Mesenchymal stem cell (in vitro differentiated cells and primary cell): ENCODE results near the gene NOTCH2.

Source experiments
- DNase-seq: peaks from one replicate; pipeline ENCODE4 v3.0.0-alpha.2; 2013
- H2AFZ ChIP-seq: one replicate; pipeline ENCODE4 v1.6.1; 2013; ENCODE audit warnings: low read depth, mild to moderate bottlenecking, control low read depth, inconsistent platforms, low read length, moderate library complexity
- H2AK5ac ChIP-seq: 2 replicates; pipeline ENCODE4 v1.6.1; 2013; ENCODE audit warnings: low read length, moderate library complexity, mild to moderate bottlenecking, inconsistent platforms; ENCODE audit not compliant: severe bottlenecking
- H2BK120ac ChIP-seq: one replicate; pipeline ENCODE4 v1.6.1; 2013; ENCODE audit warnings: low read depth, mild to moderate bottlenecking, inconsistent platforms, low read length, moderate library complexity
- H2BK12ac ChIP-seq, 2 experiments: one replicate each; pipeline ENCODE4 v1.6.1; 2013; ENCODE audit warnings: inconsistent platforms in 2 of 2, low read length in 2 of 2, mild to moderate bottlenecking in 2 of 2, moderate library complexity in 2 of 2, control low read depth in 1 of 2
- H2BK15ac ChIP-seq: one replicate; pipeline ENCODE4 v1.6.1; 2013; ENCODE audit warnings: mild to moderate bottlenecking, low read depth, inconsistent platforms; ENCODE audit not compliant: poor library complexity, severe bottlenecking
- H2BK5ac ChIP-seq: 2 replicates; pipeline ENCODE4 v1.6.1; 2013; ENCODE audit warnings: low read depth, mild to moderate bottlenecking, low read length, control low read depth, inconsistent platforms; ENCODE audit not compliant: poor library complexity, severe bottlenecking
- H3K14ac ChIP-seq, 2 experiments: one replicate each; pipeline ENCODE4 v1.6.1; 2013; ENCODE audit warnings: inconsistent platforms in 2 of 2, low read length in 2 of 2, control low read depth in 1 of 2, mild to moderate bottlenecking in 1 of 2, moderate library complexity in 1 of 2
- H3K18ac ChIP-seq, 2 experiments: one replicate each; pipeline ENCODE4 v1.6.1; 2013; ENCODE audit warnings: inconsistent platforms in 2 of 2, low read length in 2 of 2, control low read depth in 1 of 2, low read depth in 1 of 2, mild to moderate bottlenecking in 1 of 2
- H3K23ac ChIP-seq, 2 experiments: one replicate each; pipeline ENCODE4 v1.6.1; 2013; ENCODE audit warnings: inconsistent platforms in 2 of 2, low read length in 2 of 2, mild to moderate bottlenecking in 2 of 2, moderate library complexity in 2 of 2, control low read depth in 1 of 2
- H3K27ac ChIP-seq: 2 replicates; pipeline ENCODE4 v1.5.1; 2013; ENCODE audit warnings: mild to moderate bottlenecking, moderate library complexity, low read length, control low read depth, inconsistent platforms; ENCODE audit not compliant: poor library complexity, severe bottlenecking
- H3K27me3 ChIP-seq, 2 experiments: 2 replicates each; pipeline versions ENCODE4 v1.6.1 to v1.7.0; 2013; ENCODE audit warnings: low read length in 2 of 2, mild to moderate bottlenecking in 2 of 2, moderate library complexity in 2 of 2, control low read depth in 1 of 2, inconsistent platforms in 1 of 2; ENCODE audit not compliant: control insufficient read depth in 1 of 2, insufficient read depth in 1 of 2
- H3K36me3 ChIP-seq, 2 experiments: 2 replicates each; pipeline versions ENCODE4 v1.6.1 to v1.7.0; 2013; ENCODE audit warnings: low read length in 2 of 2, control low read depth in 1 of 2, inconsistent platforms in 1 of 2, low read depth in 1 of 2, mild to moderate bottlenecking in 1 of 2; ENCODE audit not compliant: insufficient read depth in 2 of 2, control insufficient read depth in 1 of 2
- H3K4ac ChIP-seq, 2 experiments: one replicate each; pipeline ENCODE4 v1.6.1; 2013; ENCODE audit warnings: inconsistent platforms in 2 of 2, low read length in 2 of 2, mild to moderate bottlenecking in 2 of 2, moderate library complexity in 2 of 2, control low read depth in 1 of 2, low read depth in 1 of 2
- H3K4me1 ChIP-seq: 2 replicates; pipeline ENCODE4 v1.6.1; 2013; ENCODE audit warnings: low read depth, low read length, control low read depth; ENCODE audit not compliant: control insufficient read depth, insufficient read depth
- H3K4me2 ChIP-seq: 2 replicates; pipeline ENCODE4 v1.6.1; 2013; ENCODE audit warnings: low read length, mild to moderate bottlenecking, inconsistent platforms; ENCODE audit not compliant: poor library complexity, severe bottlenecking
- H3K4me3 ChIP-seq, 2 experiments: 2 replicates each; pipeline versions ENCODE4 v1.5.1 to v1.7.0; 2013; ENCODE audit warnings: low read length in 2 of 2, mild to moderate bottlenecking in 2 of 2, control low read depth in 1 of 2, low read depth in 1 of 2; ENCODE audit not compliant: insufficient read depth in 1 of 2
- H3K79me1 ChIP-seq: replicated peaks from 2 replicates; pipeline ENCODE4 v1.6.1; 2013; ENCODE audit warnings: mild to moderate bottlenecking, control low read depth, low read length, inconsistent platforms; ENCODE audit not compliant: poor library complexity, severe bottlenecking
- H3K9ac ChIP-seq: 2 replicates; pipeline ENCODE4 v1.7.0; 2013; ENCODE audit warnings: mild to moderate bottlenecking, low read length, moderate library complexity
- H3K9me3 ChIP-seq: 2 replicates; pipeline ENCODE4 v1.7.0; 2013; ENCODE audit warnings: mild to moderate bottlenecking, low read length; ENCODE audit not compliant: control insufficient read depth
- H4K8ac ChIP-seq: one replicate; pipeline ENCODE4 v1.6.1; 2013; ENCODE audit warnings: inconsistent platforms, mild to moderate bottlenecking, low read length, moderate library complexity
- H4K91ac ChIP-seq: one replicate; pipeline ENCODE4 v1.6.1; 2013; ENCODE audit warnings: mild to moderate bottlenecking, low read length, inconsistent platforms
- WGBS: methylation state at CpG from one replicate; pipeline ENCODE4 v1.1.7; 2013; ENCODE audit warnings: mixed read lengths; 5-methylcytosine and 5-hydroxymethylcytosine counted together

Gene NOTCH2

DNA sequence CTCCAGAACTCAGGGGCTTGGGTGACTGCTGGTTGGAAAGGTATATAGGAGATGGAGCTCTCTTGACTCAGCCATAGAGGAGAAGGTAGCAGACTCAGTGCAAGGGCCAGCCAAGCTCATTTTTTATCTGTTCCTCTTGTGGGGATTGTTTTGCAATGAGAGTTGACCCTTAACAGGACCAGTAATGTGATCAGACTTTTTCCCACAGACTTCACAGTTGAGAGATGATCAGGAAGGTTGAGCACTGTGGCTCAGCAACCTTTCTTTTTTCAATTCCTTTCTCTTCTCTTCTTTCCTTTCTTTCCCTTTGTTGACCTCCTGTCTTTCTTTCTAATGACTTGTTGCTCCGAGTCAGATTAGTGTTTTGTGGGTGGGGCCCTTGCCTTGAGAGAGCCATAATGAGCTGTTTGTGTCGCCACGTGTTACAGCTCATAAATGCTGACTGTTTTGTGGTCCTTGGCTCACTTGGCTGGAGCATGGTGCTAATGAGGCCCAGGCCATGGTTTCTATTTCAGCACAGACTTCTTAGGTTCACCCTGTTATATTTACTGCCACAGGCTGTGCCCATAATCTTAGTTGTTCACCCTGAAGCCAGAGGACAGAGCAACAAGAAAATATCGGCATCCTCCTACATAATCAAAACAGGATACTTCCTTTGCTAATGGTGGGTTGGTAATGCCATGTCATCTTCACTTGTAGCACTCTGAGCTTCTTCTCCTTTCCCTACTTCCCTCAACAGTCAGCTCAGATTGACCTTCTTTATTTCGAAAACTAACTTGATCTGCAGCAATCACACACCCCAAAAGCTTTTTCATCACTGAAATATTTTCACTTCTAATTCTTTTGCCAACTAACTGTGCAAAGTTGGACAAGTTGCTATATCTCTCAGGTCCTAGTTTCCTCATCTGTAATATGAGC lies 187.1 kb downstream of the NOTCH2 start:
- no peaks in the 10 kb centered on the region for H3K36me3 ChIP-seq
- H3K4ac ChIP-seq = no peak overlapping the region
- no peak overlapping the region for H3K4me2 ChIP-seq
- H4K91ac ChIP-seq = no peak overlapping the region
- 76% methylated on average over 5 of the region's 5 CpGs for WGBS
- H3K4me3 ChIP-seq = peak overlapping the region in 1 of 2 experiments; percentile 34
- no peak overlapping the region for H3K23ac ChIP-seq
- H2BK15ac ChIP-seq = no peak overlapping the region
- H3K9ac ChIP-seq = peak overlapping the region; percentile 9
- H2AFZ ChIP-seq = no peak overlapping the region
- H3K9me3 ChIP-seq = no peaks in the 10 kb centered on the region
- H2BK120ac ChIP-seq = no peak overlapping the region
- no peak for DNase-seq
- H3K4me1 ChIP-seq = no peaks in the 10 kb centered on the region
- H2BK12ac ChIP-seq = no peak overlapping the region
- H3K18ac ChIP-seq = no peak overlapping the region
- no peak overlapping the region for H4K8ac ChIP-seq
- no peak overlapping the region for H3K14ac ChIP-seq
- peaks cover 0 to 9% of the 10 kb centered on the region in 2 experiments for H3K27me3 ChIP-seq
- H2BK5ac ChIP-seq = no peak overlapping the region
- no peaks in the 10 kb centered on the region for H3K79me1 ChIP-seq
- H3K27ac ChIP-seq = no peak overlapping the region
- H2AK5ac ChIP-seq = no peak overlapping the region

DNA sequence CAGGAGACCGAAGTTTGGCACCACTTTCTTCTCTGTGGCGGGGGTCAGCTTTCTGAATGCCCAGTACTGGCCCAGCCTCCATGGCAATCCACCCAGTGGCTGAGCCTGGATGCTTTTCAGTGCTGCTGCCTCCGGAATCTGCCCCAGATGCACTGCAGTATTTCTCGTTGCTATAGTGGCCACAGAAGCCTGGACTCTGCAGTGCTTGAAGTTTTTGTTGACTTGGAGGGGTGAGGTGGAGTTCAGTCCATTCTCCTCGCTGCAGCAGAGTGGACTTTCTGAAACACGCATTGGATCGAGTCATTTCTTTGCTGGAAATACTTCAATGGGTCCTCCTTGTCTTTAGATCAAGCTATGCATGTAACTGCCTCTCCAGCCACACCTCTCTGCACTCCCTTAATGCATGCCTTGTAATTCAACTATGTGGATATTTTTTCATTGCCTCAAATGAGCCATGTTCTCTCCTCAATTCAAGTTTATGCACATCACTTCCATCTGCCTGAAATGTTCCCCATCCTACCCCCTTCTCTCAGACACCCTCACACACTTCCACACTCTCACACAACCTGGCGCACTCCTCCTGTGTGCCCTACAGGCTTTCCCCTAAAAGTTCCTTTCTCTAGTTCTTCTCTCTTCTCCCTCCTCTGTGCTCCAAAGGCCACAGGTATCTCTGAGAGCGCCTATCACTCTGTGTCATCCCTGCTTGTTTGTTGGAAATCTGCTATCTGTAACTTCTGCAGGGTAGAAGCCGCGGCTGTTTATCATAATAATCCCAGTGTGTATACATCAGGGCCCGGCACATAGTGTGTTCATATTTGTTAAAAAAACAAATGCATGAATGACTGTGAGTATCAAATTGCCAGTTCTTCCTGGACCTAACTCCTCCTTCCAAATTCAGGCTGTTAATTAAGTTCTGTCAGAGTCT lies 189.7 kb downstream of the NOTCH2 start:
- Histone ChIP-seq H3K23ac (no peak overlapping the region), H2BK120ac (no peak overlapping the region), H2BK5ac (no peak overlapping the region), H3K14ac (peak overlapping the region in 1 of 2 experiments; percentile 20), H3K4me3 (no peak overlapping the region), H3K18ac (peak overlapping the region in 1 of 2 experiments; percentile 52), H2AK5ac (no peak overlapping the region), H3K27ac (no peak overlapping the region), H3K9me3 (no peaks in the 10 kb centered on the region), H2AFZ (no peak overlapping the region), H4K91ac (no peak overlapping the region), H2BK12ac (no peak overlapping the region), H3K4me2 (no peak overlapping the region), H4K8ac (no peak overlapping the region), H3K4me1 (no peaks in the 10 kb centered on the region), H3K9ac (no peak overlapping the region), H3K79me1 (no peaks in the 10 kb centered on the region), H3K4ac (no peak overlapping the region), H3K27me3 (peaks cover 0 to 4% of the 10 kb centered on the region in 2 experiments), H3K36me3 (no peaks in the 10 kb centered on the region), H2BK15ac (no peak overlapping the region)
- 90% methylated on average over 11 of the region's 12 CpGs for WGBS
- no peak for DNase-seq

DNA sequence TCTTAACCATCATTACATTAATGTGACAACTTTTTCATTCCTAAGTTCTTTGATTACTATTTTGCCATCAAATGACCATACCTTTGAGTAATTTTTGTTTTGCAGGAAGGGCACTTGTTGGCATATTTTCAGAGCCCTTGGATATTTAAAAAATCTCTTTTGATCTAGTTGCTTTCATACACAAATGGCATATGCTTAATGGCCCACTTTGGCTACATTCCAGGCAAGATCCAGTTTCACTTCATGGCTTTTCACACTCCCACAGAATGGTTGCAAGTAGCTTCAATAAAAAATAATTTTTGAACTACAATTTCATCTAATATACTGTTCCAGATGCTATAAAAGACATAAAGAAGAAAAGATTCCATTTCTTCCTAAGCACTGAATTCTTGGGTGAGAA lies 191.3 kb downstream of the NOTCH2 start:
- Histone ChIP-seq H3K27me3 (peaks cover 0 to 4% of the 10 kb centered on the region in 2 experiments), H2BK5ac (no peak overlapping the region), H4K8ac (no peak overlapping the region), H3K18ac (no peak overlapping the region), H3K14ac (no peak overlapping the region), H3K23ac (no peak overlapping the region), H4K91ac (no peak overlapping the region), H3K4me3 (no peak overlapping the region), H3K4me1 (no peaks in the 10 kb centered on the region), H3K79me1 (no peaks in the 10 kb centered on the region), H3K9ac (no peak overlapping the region), H2BK12ac (no peak overlapping the region), H3K9me3 (no peaks in the 10 kb centered on the region), H2BK120ac (no peak overlapping the region), H2AFZ (no peak overlapping the region), H3K4me2 (no peak overlapping the region), H2AK5ac (no peak overlapping the region), H3K4ac (no peak overlapping the region), H3K36me3 (no peaks in the 10 kb centered on the region), H3K27ac (no peak overlapping the region), H2BK15ac (no peak overlapping the region)
- DNase-seq = no peak

DNA sequence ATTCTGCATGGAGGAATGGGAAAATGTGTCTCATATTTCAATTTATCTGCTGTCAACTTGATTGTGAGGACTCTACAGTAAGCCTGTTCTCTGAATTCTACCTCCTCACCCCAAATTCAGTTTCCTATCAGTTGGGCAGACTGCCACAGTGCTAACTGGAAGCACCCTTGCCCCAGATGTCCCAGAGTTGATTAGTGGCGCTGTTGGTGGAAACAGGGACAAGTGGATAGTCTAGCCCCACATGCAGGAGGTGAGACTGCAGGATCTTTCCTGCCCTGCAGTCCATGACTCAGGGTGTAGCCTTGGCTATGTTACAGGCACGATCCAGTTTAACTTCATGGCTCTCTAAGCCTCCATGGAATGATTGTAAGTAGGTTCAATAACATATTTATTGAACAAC lies 195.3 kb downstream of the NOTCH2 start:
- Histone ChIP-seq H2BK15ac (no peak overlapping the region), H4K91ac (no peak overlapping the region), H3K9ac (no peak overlapping the region), H4K8ac (no peak overlapping the region), H3K18ac (no peak overlapping the region), H2BK12ac (no peak overlapping the region), H2AK5ac (no peak overlapping the region), H3K36me3 (no peaks in the 10 kb centered on the region), H3K23ac (no peak overlapping the region), H2AFZ (peak overlapping the region; percentile 23), H3K4me3 (no peak overlapping the region), H3K14ac (peak overlapping the region in 1 of 2 experiments; percentile 8), H3K27me3 (no peaks in the 10 kb centered on the region), H3K27ac (no peak overlapping the region), H3K4ac (peak overlapping the region in 1 of 2 experiments; percentile 4), H3K4me1 (peaks cover 9% of the 10 kb centered on the region), H3K9me3 (no peaks in the 10 kb centered on the region), H2BK5ac (no peak overlapping the region), H3K79me1 (no peaks in the 10 kb centered on the region), H2BK120ac (no peak overlapping the region), H3K4me2 (no peak overlapping the region)
- DNase-seq = no peak
- WGBS = 100% methylated on average over 1 of the region's 2 CpGs
